Choroid plexus epithelial cell (primary cell): ENCODE data around the gene SHROOM2.
A peak's percentile ranks its signal among the peaks of the same experiment; 100 is the strongest.

Experiments
- DNase-seq: peaks from one replicate; pipeline ENCODE4 v3.0.0-alpha.2; 2010; ENCODE audit warnings: low read depth
- H3K4me3 ChIP-seq: 2 replicates; pipeline ENCODE4 v1.5.1; 2011; ENCODE audit warnings: low read depth, mild to moderate bottlenecking, control low read depth, low read length, moderate library complexity
- CTCF ChIP-seq: conservative IDR thresholded peaks from 2 replicates; pipeline ENCODE4 v1.5.1; 2011; ENCODE audit warnings: low read depth, mild to moderate bottlenecking, control low read depth, inconsistent platforms, low read length, moderate library complexity

Gene SHROOM2

GRCh38 chrX:9785944-9786797 lies at the start of gene SHROOM2:
Gene SHROOM2 (plus strand): TSS chrX:9786429. CDS start chrX:9786546, 117 bp downstream.
- no peak for DNase-seq
- TF ChIP-seq CTCF: no peak
- peak within 1 kb of the TSS; percentile 56 for H3K4me3 ChIP-seq

GRCh38 chrX:9737363-9737762 lies 48.9 kb upstream of the SHROOM2 start:
- H3K4me3 ChIP-seq: no peak overlapping the region
- TF ChIP-seq CTCF: no peak
- no peak for DNase-seq

GRCh38 chrX:9738151-9738550 lies 48.1 kb upstream of the SHROOM2 start:
- H3K4me3 ChIP-seq: no peak overlapping the region
- DNase-seq: peak; percentile 9
- TF ChIP-seq CTCF: no peak

GRCh38 chrX:9739130-9739529 lies 47.1 kb upstream of the SHROOM2 start:
- H3K4me3 ChIP-seq: no peak overlapping the region
- TF ChIP-seq CTCF: no peak
- DNase-seq: no peak

GRCh38 chrX:9745417-9746115 lies 40.7 kb upstream of the SHROOM2 start:
- TF ChIP-seq CTCF: no peak
- DNase-seq: peak; percentile 20
- H3K4me3 ChIP-seq: no peak overlapping the region

GRCh38 chrX:9746148-9746888 lies 39.9 kb upstream of the SHROOM2 start:
- DNase-seq: peak; percentile 69
- no peak overlapping the region for H3K4me3 ChIP-seq
- TF ChIP-seq CTCF: no peak
